Gastrocnemius medialis (tissue), 4 donors: ENCODE data around the gene TMEM39A.

Experiments used
- CTCF ChIP-seq, 5 experiments: fragments of 450-650 bp in 3 of 5; fragments of 200-600 bp in 2 of 5; sonication (generic) in 2 of 5; IDR thresholded peaks in 4 of 5; conservative IDR thresholded peaks in 1 of 5; 1 replicate in 4 of 5; 2 replicates in 1 of 5; pipeline ENCODE4 v1.5.1; 2016 to 2019; ENCODE audit warnings: antibody characterized with exemption in 5 of 5, mild to moderate bottlenecking in 3 of 5, moderate library complexity in 3 of 5
- POLR2A ChIP-seq, 2 donors: fragments of 450-650 bp; IDR thresholded peaks; one replicate each; pipeline ENCODE4 v1.6.1; 2017; ENCODE audit warnings: antibody characterized with exemption in 2 of 2, mild to moderate bottlenecking in 2 of 2, moderate library complexity in 2 of 2

GRCh38 chr3:119494597-119494996, 31.2 kb upstream of the TMEM39A start:
- TF ChIP-seq CTCF (IDR thresholded peaks at IDR 0.05 in 4 of 5, conservative IDR thresholded peaks at IDR 0.05 in 1 of 5) (no peak), POLR2A (IDR thresholded peaks at IDR 0.05) (no peak)
